ENCODE data around the gene TRMT61B.

The TRMT61B gene

GRCh38 chr2:28870146-28870891 is at the start of gene TRMT61B:
TSS of gene TRMT61B (minus strand) at chr2:28870309. CDS start at chr2:28870277, 32 bp downstream.
- peak within 1 kb of the TSS; percentile 74 for H3K27ac ChIP-seq
- TF ChIP-seq, protein P1, sequence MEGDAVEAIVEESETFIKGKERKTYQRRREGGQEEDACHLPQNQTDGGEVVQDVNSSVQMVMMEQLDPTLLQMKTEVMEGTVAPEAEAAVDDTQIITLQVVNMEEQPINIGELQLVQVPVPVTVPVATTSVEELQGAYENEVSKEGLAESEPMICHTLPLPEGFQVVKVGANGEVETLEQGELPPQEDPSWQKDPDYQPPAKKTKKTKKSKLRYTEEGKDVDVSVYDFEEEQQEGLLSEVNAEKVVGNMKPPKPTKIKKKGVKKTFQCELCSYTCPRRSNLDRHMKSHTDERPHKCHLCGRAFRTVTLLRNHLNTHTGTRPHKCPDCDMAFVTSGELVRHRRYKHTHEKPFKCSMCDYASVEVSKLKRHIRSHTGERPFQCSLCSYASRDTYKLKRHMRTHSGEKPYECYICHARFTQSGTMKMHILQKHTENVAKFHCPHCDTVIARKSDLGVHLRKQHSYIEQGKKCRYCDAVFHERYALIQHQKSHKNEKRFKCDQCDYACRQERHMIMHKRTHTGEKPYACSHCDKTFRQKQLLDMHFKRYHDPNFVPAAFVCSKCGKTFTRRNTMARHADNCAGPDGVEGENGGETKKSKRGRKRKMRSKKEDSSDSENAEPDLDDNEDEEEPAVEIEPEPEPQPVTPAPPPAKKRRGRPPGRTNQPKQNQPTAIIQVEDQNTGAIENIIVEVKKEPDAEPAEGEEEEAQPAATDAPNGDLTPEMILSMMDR (conservative IDR thresholded peaks at IDR 0.05), result no peak

DNA sequence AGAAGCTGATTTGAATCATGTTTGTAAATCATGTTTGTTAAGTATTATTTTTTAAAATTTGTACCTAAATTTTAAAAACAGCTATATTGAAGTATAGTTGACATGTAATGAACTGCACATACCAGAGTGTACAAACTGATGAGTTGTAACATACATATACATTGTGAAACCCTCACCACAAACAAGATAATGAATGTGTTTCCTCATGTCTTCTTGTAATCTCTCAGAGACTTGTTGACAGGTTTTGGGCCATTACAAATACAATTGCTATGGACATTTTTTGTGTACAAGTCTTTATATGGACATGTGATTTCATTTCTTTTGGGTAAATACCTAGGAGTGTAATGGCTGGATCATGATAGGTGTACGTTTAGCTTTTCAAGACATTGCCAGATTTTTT is 45.8 kb upstream of the TRMT61B start:
- TF ChIP-seq, protein P1 (conservative IDR thresholded peaks at IDR 0.05), result no peak
- no peak overlapping the region for H3K27ac ChIP-seq

- H3K27ac ChIP-seq, result no peak overlapping the region
- TF ChIP-seq, protein P1 (conservative IDR thresholded peaks at IDR 0.05), result no peak
Observed at GRCh38 chr2:28909655-28910353, 39.7 kb upstream of the TRMT61B start.

GRCh38 chr2:28908172-28908571 is 38.1 kb upstream of the TRMT61B start:
- H3K27ac ChIP-seq, result no peak overlapping the region
- TF ChIP-seq, protein P1 (conservative IDR thresholded peaks at IDR 0.05), result no peak

GRCh38 chr2:28906821-28907220 is 36.7 kb upstream of the TRMT61B start:
- TF ChIP-seq, protein P1 (conservative IDR thresholded peaks at IDR 0.05), result no peak
- H3K27ac ChIP-seq, result no peak overlapping the region

DNA sequence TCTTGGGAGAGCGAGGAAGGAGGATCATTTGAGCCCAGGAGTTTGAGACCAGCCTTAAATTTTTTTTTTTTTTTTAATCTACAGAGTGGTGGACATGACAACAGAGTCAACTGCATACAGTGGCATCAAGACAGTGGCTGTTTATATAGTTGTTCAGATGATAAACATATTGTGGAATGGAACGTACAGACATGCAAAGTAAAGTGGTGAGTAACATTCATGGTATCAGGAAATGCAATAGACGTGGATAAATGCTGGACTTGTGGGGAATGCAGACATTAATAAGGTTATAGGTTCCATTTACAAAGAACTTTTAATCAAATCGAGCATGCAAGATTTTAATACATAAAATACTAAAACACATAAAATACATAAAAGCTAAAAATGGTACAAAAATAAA is 36.3 kb upstream of the TRMT61B start:
- H3K27ac ChIP-seq, result no peak overlapping the region
- TF ChIP-seq, protein P1 (conservative IDR thresholded peaks at IDR 0.05), result no peak

DNA sequence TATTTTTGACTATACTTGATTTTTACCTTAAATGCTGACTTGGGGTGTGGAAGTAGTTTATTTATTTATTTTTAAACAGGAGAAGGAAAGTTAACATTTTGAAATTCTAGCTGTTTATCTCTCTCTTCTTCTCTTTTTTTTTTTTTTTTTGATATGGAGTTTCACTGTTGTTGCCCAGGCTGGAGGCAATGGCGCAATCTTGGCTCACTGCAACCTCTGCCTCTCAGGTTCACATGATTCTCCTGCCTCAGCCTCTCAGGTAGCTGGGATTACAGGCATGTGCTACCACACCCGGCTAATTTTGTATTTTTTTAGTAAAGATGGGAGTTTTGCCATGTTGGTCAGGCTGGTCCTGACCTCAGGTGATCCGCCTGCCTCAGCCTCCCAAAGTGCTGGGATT is 35.4 kb upstream of the TRMT61B start:
- H3K27ac ChIP-seq, result no peak overlapping the region
- TF ChIP-seq, protein P1 (conservative IDR thresholded peaks at IDR 0.05), result no peak

All from VCaP (cell line).